GM12801 (cell line): ENCODE measurements around the gene AHI1.

Experiments
- TF ChIP-seq, protein P1 (sequence below): IDR thresholded peaks from one replicate; pipeline ENCODE4 v1.5.1; 2011; ENCODE audit warnings: control low read depth; ENCODE audit not compliant: insufficient read length; ENCODE audit errors: extremely low read depth

Gene AHI1

DNA sequence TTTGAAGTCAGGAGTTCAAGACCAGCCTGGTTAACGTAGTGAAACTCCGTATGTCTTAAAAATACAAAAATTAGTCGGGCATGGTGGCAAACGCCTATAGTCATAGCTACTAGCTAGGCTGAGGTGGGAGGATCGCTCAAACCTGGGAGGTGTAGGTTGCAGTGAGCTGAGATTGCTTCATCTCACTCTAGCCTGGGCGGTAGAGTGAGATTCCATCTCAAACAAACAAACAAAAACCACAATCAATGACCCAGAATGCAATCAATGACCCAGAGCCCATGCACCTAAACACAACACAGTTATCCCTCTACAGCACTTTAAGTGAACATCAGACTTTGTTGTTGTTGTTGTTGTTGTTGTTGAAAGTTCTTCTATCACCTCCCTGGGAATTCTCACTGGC, 238.6 kb downstream of the AHI1 start:
- TF ChIP-seq, protein P1, sequence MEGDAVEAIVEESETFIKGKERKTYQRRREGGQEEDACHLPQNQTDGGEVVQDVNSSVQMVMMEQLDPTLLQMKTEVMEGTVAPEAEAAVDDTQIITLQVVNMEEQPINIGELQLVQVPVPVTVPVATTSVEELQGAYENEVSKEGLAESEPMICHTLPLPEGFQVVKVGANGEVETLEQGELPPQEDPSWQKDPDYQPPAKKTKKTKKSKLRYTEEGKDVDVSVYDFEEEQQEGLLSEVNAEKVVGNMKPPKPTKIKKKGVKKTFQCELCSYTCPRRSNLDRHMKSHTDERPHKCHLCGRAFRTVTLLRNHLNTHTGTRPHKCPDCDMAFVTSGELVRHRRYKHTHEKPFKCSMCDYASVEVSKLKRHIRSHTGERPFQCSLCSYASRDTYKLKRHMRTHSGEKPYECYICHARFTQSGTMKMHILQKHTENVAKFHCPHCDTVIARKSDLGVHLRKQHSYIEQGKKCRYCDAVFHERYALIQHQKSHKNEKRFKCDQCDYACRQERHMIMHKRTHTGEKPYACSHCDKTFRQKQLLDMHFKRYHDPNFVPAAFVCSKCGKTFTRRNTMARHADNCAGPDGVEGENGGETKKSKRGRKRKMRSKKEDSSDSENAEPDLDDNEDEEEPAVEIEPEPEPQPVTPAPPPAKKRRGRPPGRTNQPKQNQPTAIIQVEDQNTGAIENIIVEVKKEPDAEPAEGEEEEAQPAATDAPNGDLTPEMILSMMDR: no peak

DNA sequence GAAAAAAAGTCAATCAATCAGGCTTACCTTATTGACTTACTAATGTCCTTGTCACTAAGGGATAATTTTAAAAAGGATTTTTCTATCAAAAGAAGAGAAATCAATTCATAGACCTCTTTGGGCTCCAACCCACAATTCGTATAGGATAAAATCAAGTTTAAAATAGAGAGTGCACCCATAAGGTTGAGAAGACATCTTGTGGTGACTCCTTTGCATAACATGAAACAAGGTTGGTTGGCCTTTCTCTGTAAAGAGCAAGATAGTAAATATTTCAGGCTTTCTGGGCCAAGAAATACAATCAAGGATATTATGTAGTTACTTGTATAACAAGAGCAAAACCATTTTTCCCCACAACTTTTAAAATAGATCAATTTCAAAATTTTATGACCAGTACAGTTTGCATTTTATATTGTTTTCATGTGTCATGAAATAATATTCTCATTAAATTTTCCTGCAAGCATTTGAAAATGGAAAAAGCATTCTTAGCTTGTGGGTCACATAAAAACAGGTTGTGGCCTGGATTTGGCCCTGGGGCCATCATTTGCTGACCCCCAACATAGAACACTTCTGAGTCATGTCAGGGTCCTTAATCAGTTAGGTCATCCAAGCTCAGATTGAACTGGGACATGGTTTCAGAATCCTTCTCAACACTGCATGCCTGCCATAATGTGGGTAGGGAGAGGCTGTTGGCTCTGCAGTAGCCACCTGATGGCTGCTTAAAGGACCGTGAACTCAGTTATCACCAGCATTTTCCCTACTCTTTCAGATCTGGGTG, 239.7 kb downstream of the AHI1 start:
- TF ChIP-seq, protein P1: no peak

- TF ChIP-seq, protein P1: no peak
Measured at GRCh38 chr6:135256866-135257265, 240.7 kb downstream of the AHI1 start.

GRCh38 chr6:135254471-135254870, 243.1 kb downstream of the AHI1 start:
- TF ChIP-seq, protein P1: no peak

GRCh38 chr6:135251498-135252441, 245.8 kb downstream of the AHI1 start:
- TF ChIP-seq, protein P1: no peak

GRCh38 chr6:135250751-135251497, 246.6 kb downstream of the AHI1 start:
- TF ChIP-seq, protein P1: no peak

DNA sequence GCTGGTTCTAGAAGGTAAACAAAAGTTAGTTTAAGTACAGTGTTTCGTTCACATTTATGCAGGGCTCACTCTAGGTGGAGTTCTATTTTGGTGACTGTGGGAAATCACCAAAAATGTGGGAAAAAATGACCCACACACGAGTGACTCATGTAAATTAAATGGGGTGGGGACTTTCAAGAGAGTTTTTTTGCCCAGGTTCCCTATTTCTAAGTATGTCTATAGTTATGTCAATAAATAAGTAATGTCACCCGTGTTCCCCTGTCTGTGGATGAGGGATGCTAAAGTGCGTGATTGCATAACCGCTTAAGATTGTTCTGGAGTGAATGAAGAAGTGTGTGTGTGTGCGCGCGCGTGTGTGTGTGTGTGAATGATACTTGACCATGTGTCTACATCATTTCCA, 247.3 kb downstream of the AHI1 start:
- TF ChIP-seq, protein P1: no peak
